ENCODE results near the gene PC. TPM values are rescaled to one million over a fixed set of nuclear protein-coding genes. Genes with fewer than 3 reads are reported as not detected.

Gene PC
- total and polyA plus RNA-seq, 9 of the 15 experiments (the other 6 are each of a cell fraction or from before 2014, with no cell fraction given): 0.94 to 38.0 (median 8.7) TPM

GRCh38 chr11:66920978-66921784 lies 37.0 kb downstream of the PC start:
- intact Hi-C loops (cut with micrococcal nuclease): no loop called here
- no TSS peak for BruUV-seq (replicated peaks)
- peak in 2 of 4 experiments; percentile 59 to 66 for DNase-seq (ENCODE audit: extremely low read depth in 1 of 4, low spot score in 3 of 4)
- Histone ChIP-seq H3K9ac (ENCODE audit: insufficient read depth in 1 of 2, low read depth in 2 of 2, low read length in 2 of 2) (peak overlapping the region; percentile 66 to 87), H3K4me3 (no peak overlapping the region), H3K27me3 (ENCODE audit: control insufficient read depth in 2 of 2, insufficient read depth in 2 of 2, low read length in 2 of 2) (no peaks in the 10 kb centered on the region), H4K20me1 (replicated peaks; ENCODE audit: control insufficient read depth, insufficient read depth, low read length) (no peaks in the 10 kb centered on the region), H3K4me2 (ENCODE audit: insufficient read depth, low read length) (peak overlapping the region; percentile 66), H3K9me1 (ENCODE audit: control insufficient read depth, insufficient read depth, low read length) (no peaks in the 10 kb centered on the region), H3K36me3 (ENCODE audit: control insufficient read depth, insufficient read depth, low read length) (no peaks in the 10 kb centered on the region), H3K4me1 (replicated peaks in 1 of 2; ENCODE audit: control insufficient read depth in 2 of 2, insufficient read depth in 2 of 2, low read length in 2 of 2) (peaks cover 7 to 28% of the 10 kb centered on the region in 2 experiments; a peak in 4 of 5 replicates), H3K79me2 (ENCODE audit: control insufficient read depth, insufficient read depth, low read length) (peaks cover 11% of the 10 kb centered on the region; the same call in 1 of the 3 replicates), H3K9me3 (replicated peaks; ENCODE audit: control insufficient read depth, insufficient read depth, low read depth, low read length) (no peaks in the 10 kb centered on the region), H3K27ac (ENCODE audit: extremely low read depth, low read depth, low read length) (peak overlapping the region; percentile 81), H2AFZ (ENCODE audit: low read depth, low read length) (peak overlapping the region; percentile 85)
- peak; percentile 72 for FAIRE-seq
- ChIA-PET CTCF (ENCODE audit: low intra/inter-chr PET ratio) (no interaction called here), POLR2A (interaction anchor here (0.7 to 2.7 kb wide), 7 partner anchors 8 to 29 kb away, joined by 3 to 10 read pairs (median 3); no protein-coding TSS in a partner anchor)
- peak; percentile 88 for ATAC-seq
- WGBS (ENCODE audit: insufficient coverage, low coverage, missing lambda C conversion rate): 37% methylated on average over 14 of the region's 18 CpGs
- in situ Hi-C loops (cut with MboI): no loop called here
- TF ChIP-seq EHMT2 (IDR thresholded peaks at IDR 0.05): 0 out of 2 replicates have a peak, but pooled peaks have one; percentile 7
- TF ChIP-seq NFE2L1 (tag; IDR thresholded peaks at IDR 0.05; ENCODE audit: borderline replicate concordance, low read depth): peak; percentile 4; the same call in 1 of the 2 replicates
- no peak for TF ChIP-seq ZBTB5 (IDR thresholded peaks at IDR 0.05)
- peak; percentile 27; the same call in 1 of the 2 replicates for TF ChIP-seq IRF9 (tag; IDR thresholded peaks at IDR 0.05)
- no peak for TF ChIP-seq NR4A1 (CRISPR knock-in tag; IDR thresholded peaks at IDR 0.05)
- TF ChIP-seq NR4A1 (tag; IDR thresholded peaks at IDR 0.05): 0 out of 2 replicates have a peak, but pooled peaks have one; percentile 58
- TF ChIP-seq ATF3 (IDR thresholded peaks at IDR 0.05): peak; percentile 86
- TF ChIP-seq ATF3 (CRISPR knock-in tag; conservative IDR thresholded peaks at IDR 0.05): no peak
- no peak for TF ChIP-seq HDAC1 (IDR thresholded peaks at IDR 0.05)
